ENCODE data around the gene CABS1. TPM values are rescaled to one million over a fixed set of nuclear protein-coding genes. Genes with fewer than 3 reads are reported as not detected.

The CABS1 gene
- total RNA-seq, 1 donor from 2014 or later, result 0.19 TPM

GRCh38 chr4:70380578-70380977 is 45.8 kb downstream of the CABS1 start:
- no peak overlapping the region for H3K27ac Mint-ChIP-seq
- no peaks in the 10 kb centered on the region for H3K4me1 Mint-ChIP-seq (ENCODE audit: unreplicated experiment)
- no peaks in the 10 kb centered on the region for H3K9me3 Mint-ChIP-seq
- H3K27me3 Mint-ChIP-seq, result no peaks in the 10 kb centered on the region
- no peak overlapping the region for H3K4me3 Mint-ChIP-seq
- DNase-seq (ENCODE audit: extremely low spot score, unreplicated experiment), result no peak
- no peaks in the 10 kb centered on the region for H3K36me3 Mint-ChIP-seq
- no peak for TF ChIP-seq CTCF (conservative IDR thresholded peaks at IDR 0.05)

- H3K27ac Mint-ChIP-seq, result no peak within 1 kb of the TSS
- no peak within 1 kb of the TSS for H3K4me3 Mint-ChIP-seq
- H3K9me3 Mint-ChIP-seq, result no peaks in the 10 kb centered on the region
- no peak for TF ChIP-seq CTCF (conservative IDR thresholded peaks at IDR 0.05)
- H3K4me1 Mint-ChIP-seq (ENCODE audit: unreplicated experiment), result no peaks in the 10 kb centered on the region
- H3K27me3 Mint-ChIP-seq, result no peaks in the 10 kb centered on the region
- H3K36me3 Mint-ChIP-seq, result no peaks in the 10 kb centered on the region
- no peak for DNase-seq (ENCODE audit: extremely low spot score, unreplicated experiment)
These were observed 48.0 kb downstream of the CABS1 start, which contains the start of gene SMR3B for GRCh38 chr4:70382691-70383181. Gene SMR3B (plus strand): TSS chr4:70383131. CDS start chr4:70384511, 1,380 bp downstream.

Other genes starting within 250 kb of the CABS1 start
- 0.17 TPM in 1 of 2 replicates, not detected in the other for gene PRR27, start 180.7 kb upstream of the CABS1 start, total RNA-seq (ENCODE audit: low replicate concordance)
- gene ODAM, start 139.3 kb upstream of the CABS1 start, total RNA-seq (ENCODE audit: low replicate concordance), result 0.90 and 4.6 TPM in 2 replicates
- gene FDCSP, start 108.9 kb upstream of the CABS1 start, total RNA-seq (ENCODE audit: low replicate concordance), result not detected in 2 replicates
- not detected in 2 replicates for gene CSN3, start 92.4 kb upstream of the CABS1 start, total RNA-seq (ENCODE audit: low replicate concordance)
- gene SMR3A, start 25.8 kb downstream of the CABS1 start, total RNA-seq (ENCODE audit: low replicate concordance), result not detected in 2 replicates
- not detected in 2 replicates for gene SMR3B, start 48.1 kb downstream of the CABS1 start, total RNA-seq (ENCODE audit: low replicate concordance)
- not detected in 2 replicates for gene OPRPN, start 63.0 kb downstream of the CABS1 start, total RNA-seq (ENCODE audit: low replicate concordance)
- not detected in 2 replicates for gene MUC7, start 137.2 kb downstream of the CABS1 start, total RNA-seq (ENCODE audit: low replicate concordance)
- not detected in 2 replicates for gene AMTN, start 183.6 kb downstream of the CABS1 start, total RNA-seq (ENCODE audit: low replicate concordance)

Data from type B pancreatic cell (in vitro differentiated cells).